GM10847 (cell line): ENCODE results near the gene ADGRL4.

Experiments used
- POLR2A ChIP-seq: IDR thresholded peaks from 2 replicates; pipeline ENCODE4 v1.6.1; 2011; ENCODE audit not compliant: insufficient read length; ENCODE audit errors: extremely low read depth

ADGRL4 gene

GRCh38 chr1:78980511-78980910 lies 26.0 kb downstream of the ADGRL4 start:
- no peak for TF ChIP-seq POLR2A

GRCh38 chr1:78972723-78973122 lies 33.8 kb downstream of the ADGRL4 start:
- no peak for TF ChIP-seq POLR2A

GRCh38 chr1:78958711-78959110 lies 47.8 kb downstream of the ADGRL4 start:
- TF ChIP-seq POLR2A, result no peak

- no peak for TF ChIP-seq POLR2A
Measured at GRCh38 chr1:78950826-78951225, 55.7 kb downstream of the ADGRL4 start.

GRCh38 chr1:78949227-78949626 lies 57.3 kb downstream of the ADGRL4 start:
- no peak for TF ChIP-seq POLR2A

GRCh38 chr1:78919150-78919549 lies 87.4 kb downstream of the ADGRL4 start:
- no peak for TF ChIP-seq POLR2A

- TF ChIP-seq POLR2A, result no peak
Measured at GRCh38 chr1:78918157-78918556, 88.4 kb downstream of the ADGRL4 start.

- TF ChIP-seq POLR2A, result no peak
Measured at GRCh38 chr1:78916986-78917385, 89.5 kb downstream of the ADGRL4 start.

GRCh38 chr1:78913950-78914349 lies 92.6 kb downstream of the ADGRL4 start:
- no peak for TF ChIP-seq POLR2A

- no peak for TF ChIP-seq POLR2A
Measured at GRCh38 chr1:78911956-78912880, 94.3 kb downstream of the ADGRL4 start.

- no peak for TF ChIP-seq POLR2A
Measured at GRCh38 chr1:78902641-78903040, 103.9 kb downstream of the ADGRL4 start.

GRCh38 chr1:78894811-78895210 lies 111.7 kb downstream of the ADGRL4 start:
- TF ChIP-seq POLR2A, result no peak

GRCh38 chr1:78892260-78892840 lies 114.2 kb downstream of the ADGRL4 start:
- no peak for TF ChIP-seq POLR2A

- TF ChIP-seq POLR2A, result no peak
Measured at GRCh38 chr1:78887458-78887857, 119.1 kb downstream of the ADGRL4 start.

GRCh38 chr1:78884685-78885452 lies 121.7 kb downstream of the ADGRL4 start:
- TF ChIP-seq POLR2A, result no peak

GRCh38 chr1:78880223-78880622 lies 126.3 kb downstream of the ADGRL4 start:
- no peak for TF ChIP-seq POLR2A

GRCh38 chr1:78871249-78871648 lies 135.3 kb downstream of the ADGRL4 start:
- TF ChIP-seq POLR2A, result no peak
